HL-60 (cell line): ENCODE measurements around the gene CDH22.

ENCODE experiments used
- DNase-seq, 2 experiments: peaks; one replicate each; pipeline ENCODE4 v3.0.0-alpha.2; 2010 to 2020; ENCODE audit warnings: low read depth in 1 of 2, low spot score in 1 of 2
- H3K27ac ChIP-seq: fragments of 250-450 bp; sonication (Bioruptor Pico); replicated peaks from 2 replicates; pipeline ENCODE4 v1.5.1; 2020; ENCODE audit warnings: mild to moderate bottlenecking, moderate library complexity
- H3K27me3 ChIP-seq: fragments of 250-450 bp; sonication (Bioruptor Pico); 2 replicates; pipeline ENCODE4 v1.5.1; 2021; ENCODE audit warnings: mild to moderate bottlenecking, moderate library complexity; ENCODE audit not compliant: insufficient read depth, poor library complexity, severe bottlenecking
- H3K4me3 ChIP-seq: replicated peaks from 2 replicates; pipeline ENCODE4 v1.5.1; 2011; ENCODE audit warnings: mild to moderate bottlenecking, control low read depth, low read length; ENCODE audit not compliant: insufficient read depth
- CTCF ChIP-seq: IDR thresholded peaks from one replicate; pipeline ENCODE4 v1.5.1; 2011; ENCODE audit warnings: low read length, control low read depth, inconsistent platforms; ENCODE audit not compliant: insufficient read depth
- GABPA ChIP-seq: IDR thresholded peaks from 2 replicates; pipeline ENCODE4 v1.6.1; 2012; ENCODE audit warnings: low read depth
- POLR2AphosphoS5 ChIP-seq: IDR thresholded peaks from 2 replicates; pipeline ENCODE4 v1.6.1; 2012; ENCODE audit warnings: low read depth
- REST ChIP-seq: IDR thresholded peaks from 2 replicates; pipeline ENCODE4 v1.6.1; 2012; ENCODE audit warnings: low read depth; ENCODE audit not compliant: insufficient replicate concordance
- SPI1 ChIP-seq: IDR thresholded peaks from 2 replicates; pipeline ENCODE4 v1.6.1; 2012; ENCODE audit warnings: low read depth, mild to moderate bottlenecking, borderline replicate concordance

The CDH22 gene

GRCh38 chr20:46135856-46136633 is 172.3 kb downstream of the CDH22 start:
- no peak for TF ChIP-seq GABPA
- TF ChIP-seq REST: no peak
- TF ChIP-seq CTCF: no peak
- no peak for TF ChIP-seq POLR2AphosphoS5
- no peak for TF ChIP-seq SPI1
- no peak overlapping the region for H3K4me3 ChIP-seq
- no peak for DNase-seq
- H3K27me3 ChIP-seq: peaks cover under 1% of the 10 kb centered on the region
- H3K27ac ChIP-seq: no peak overlapping the region

- H3K27ac ChIP-seq: no peak overlapping the region
- no peak for TF ChIP-seq POLR2AphosphoS5
- no peak for TF ChIP-seq REST
- TF ChIP-seq SPI1: no peak
- no peak for TF ChIP-seq GABPA
- no peak for TF ChIP-seq CTCF
- no peak for DNase-seq
- H3K4me3 ChIP-seq: no peak overlapping the region
- peaks cover 5% of the 10 kb centered on the region for H3K27me3 ChIP-seq
Measured at GRCh38 chr20:46134716-46135115, 173.6 kb downstream of the CDH22 start.

- no peak overlapping the region for H3K27ac ChIP-seq
- no peak overlapping the region for H3K4me3 ChIP-seq
- DNase-seq: no peak
- H3K27me3 ChIP-seq: peaks cover 5% of the 10 kb centered on the region
- TF ChIP-seq POLR2AphosphoS5 (no peak), CTCF (no peak), GABPA (no peak), REST (no peak), SPI1 (no peak)
Measured at GRCh38 chr20:46133886-46134654, 174.2 kb downstream of the CDH22 start.
